H9 (cell line): Measurements from ENCODE around the gene VCAN. TPM values are rescaled to one million over a fixed set of nuclear protein-coding genes. Genes with fewer than 3 reads are reported as not detected.
A peak's percentile ranks its signal among the peaks of the same experiment; 100 is the strongest.

Experiments used
- DNase-seq: peaks from one replicate; pipeline ENCODE4 v3.0.0-alpha.2; 2017
- H2AFZ ChIP-seq: one replicate; pipeline ENCODE4 v1.6.1; 2013; ENCODE audit warnings: mild to moderate bottlenecking, low read length, control low read depth, moderate library complexity
- H2AK5ac ChIP-seq: 2 replicates; pipeline ENCODE4 v1.6.1; 2013; ENCODE audit warnings: low read length, control low read depth, mixed read lengths; ENCODE audit not compliant: insufficient read length
- H2BK120ac ChIP-seq: one replicate; pipeline ENCODE4 v1.6.1; 2013; ENCODE audit warnings: low read depth, mild to moderate bottlenecking, low read length, control low read depth, inconsistent platforms; ENCODE audit not compliant: poor library complexity, severe bottlenecking
- H2BK12ac ChIP-seq: 2 replicates; pipeline ENCODE4 v1.6.1; 2013; ENCODE audit warnings: low read length, control low read depth, mixed read lengths, low read depth; ENCODE audit not compliant: insufficient read length
- H2BK15ac ChIP-seq: 2 replicates; pipeline ENCODE4 v1.6.1; 2013; ENCODE audit warnings: low read depth, low read length, control low read depth
- H2BK20ac ChIP-seq: one replicate; pipeline ENCODE4 v1.6.1; 2013; ENCODE audit warnings: low read depth, mild to moderate bottlenecking, low read length, control low read depth, inconsistent platforms; ENCODE audit not compliant: poor library complexity, severe bottlenecking
- H2BK5ac ChIP-seq: 2 replicates; pipeline ENCODE4 v1.6.1; 2013; ENCODE audit warnings: low read length, control low read depth, mixed read lengths; ENCODE audit not compliant: insufficient read length
- H3K14ac ChIP-seq: 2 replicates; pipeline ENCODE4 v1.6.1; 2013; ENCODE audit warnings: low read length, control low read depth; ENCODE audit not compliant: insufficient read depth
- H3K18ac ChIP-seq: 2 replicates; pipeline ENCODE4 v1.6.1; 2013; ENCODE audit warnings: low read depth, mild to moderate bottlenecking, mixed read lengths, low read length, control low read depth; ENCODE audit not compliant: insufficient read length
- H3K23ac ChIP-seq: 2 replicates; pipeline ENCODE4 v1.6.1; 2013; ENCODE audit warnings: low read length, control low read depth, mixed read lengths, low read depth; ENCODE audit not compliant: insufficient read length
- H3K23me2 ChIP-seq: 2 replicates; pipeline ENCODE4 v1.6.1; 2013; ENCODE audit warnings: low read depth, mild to moderate bottlenecking, mixed read lengths, low read length, control low read depth; ENCODE audit not compliant: insufficient read length, poor library complexity, severe bottlenecking
- H3K27ac ChIP-seq: 2 replicates; pipeline ENCODE4 v1.5.1; 2013; ENCODE audit warnings: low read length, control low read depth, mixed read lengths, low read depth; ENCODE audit not compliant: insufficient read length
- H3K27me3 ChIP-seq: 2 replicates; pipeline ENCODE4 v1.6.1; 2013; ENCODE audit warnings: low read length, control low read depth, inconsistent platforms; ENCODE audit not compliant: insufficient read depth
- H3K4ac ChIP-seq: 2 replicates; pipeline ENCODE4 v1.6.1; 2013; ENCODE audit warnings: low read depth, mild to moderate bottlenecking, control low read depth, inconsistent platforms, low read length, moderate library complexity
- H3K4me1 ChIP-seq: 2 replicates; pipeline ENCODE4 v1.6.1; 2013; ENCODE audit warnings: low read length, control low read depth, inconsistent platforms; ENCODE audit not compliant: insufficient read depth
- H3K4me2 ChIP-seq: 2 replicates; pipeline ENCODE4 v1.6.1; 2013; ENCODE audit warnings: low read length, control low read depth, mixed read lengths; ENCODE audit not compliant: insufficient read length, insufficient read depth
- H3K56ac ChIP-seq: 2 replicates; pipeline ENCODE4 v1.6.1; 2013; ENCODE audit warnings: low read depth, mild to moderate bottlenecking, mixed read lengths, low read length, control low read depth; ENCODE audit not compliant: insufficient read length
- H3K79me1 ChIP-seq: 2 replicates; pipeline ENCODE4 v1.6.1; 2013; ENCODE audit warnings: low read depth, mild to moderate bottlenecking, moderate library complexity, low read length, control low read depth, inconsistent platforms; ENCODE audit not compliant: insufficient read depth, poor library complexity, severe bottlenecking
- H3K79me2 ChIP-seq: 2 replicates; pipeline ENCODE4 v1.6.1; 2013; ENCODE audit warnings: low read length, control low read depth, inconsistent platforms; ENCODE audit not compliant: insufficient read depth
- H3K9ac ChIP-seq: 2 replicates; pipeline ENCODE4 v1.6.1; 2013; ENCODE audit warnings: low read length, control low read depth, mixed read lengths; ENCODE audit not compliant: insufficient read length; ENCODE audit errors: extremely low read depth
- H3K9me3 ChIP-seq: one replicate; pipeline ENCODE4 v1.6.1; 2013; ENCODE audit warnings: low read depth, low read length, inconsistent platforms; ENCODE audit not compliant: control insufficient read depth
- H3T11ph ChIP-seq: one replicate; pipeline ENCODE4 v1.6.1; 2013; ENCODE audit warnings: mild to moderate bottlenecking, low read length, control low read depth, inconsistent platforms
- H4K20me1 ChIP-seq: one replicate; pipeline ENCODE4 v1.6.1; 2013; ENCODE audit not compliant: control insufficient read depth, insufficient read length, insufficient read depth
- H4K5ac ChIP-seq: 2 replicates; pipeline ENCODE4 v1.6.1; 2013; ENCODE audit warnings: low read depth, mild to moderate bottlenecking, mixed read lengths, low read length, control low read depth; ENCODE audit not compliant: insufficient read length
- H4K8ac ChIP-seq: replicated peaks from 2 replicates; pipeline ENCODE4 v1.6.1; 2013; ENCODE audit warnings: low read length, control low read depth, mixed read lengths, low read depth; ENCODE audit not compliant: insufficient read length
- H4K91ac ChIP-seq: 2 replicates; pipeline ENCODE4 v1.6.1; 2013; ENCODE audit warnings: low read depth, mild to moderate bottlenecking, moderate library complexity, mixed read lengths, low read length, control low read depth; ENCODE audit not compliant: insufficient read length
- H3K27ac Mint-ChIP-seq, 3 experiments: 2 replicates in 2 of 3; 3 replicates in 1 of 3; pipeline ENCODE4 v1.8.0; 2020 to 2021; ENCODE audit warnings: mixed read lengths in 3 of 3, mild to moderate bottlenecking in 1 of 3, moderate library complexity in 1 of 3
- H3K27me3 Mint-ChIP-seq: 2 replicates; pipeline ENCODE4 v1.8.0; 2021; ENCODE audit warnings: low read depth, mild to moderate bottlenecking, moderate library complexity, mixed read lengths
- H3K36me3 Mint-ChIP-seq, 3 experiments: 2 replicates in 2 of 3; 3 replicates in 1 of 3; pipeline ENCODE4 v1.8.0; 2020 to 2021; ENCODE audit warnings: low read depth in 3 of 3, mixed read lengths in 3 of 3; ENCODE audit not compliant: insufficient read depth in 1 of 3
- H3K4me1 Mint-ChIP-seq, 2 experiments: 2 replicates each; pipeline ENCODE4 v1.8.0; 2020; ENCODE audit warnings: mixed read lengths in 2 of 2
- H3K4me3 Mint-ChIP-seq, 2 experiments: 2 replicates in 1 of 2; 3 replicates in 1 of 2; pipeline ENCODE4 v1.8.0; 2020 to 2021; ENCODE audit warnings: mild to moderate bottlenecking in 2 of 2, mixed read lengths in 2 of 2, moderate library complexity in 1 of 2
- H3K9me3 Mint-ChIP-seq, 2 experiments: 2 replicates in 1 of 2; 3 replicates in 1 of 2; pipeline ENCODE4 v1.8.0; 2020; ENCODE audit warnings: mild to moderate bottlenecking in 2 of 2, mixed read lengths in 2 of 2, moderate library complexity in 1 of 2
- WGBS: extraction: QIAGEN DNeasy Blood & Tissue Kit; methylation state at CpG from one replicate; pipeline ENCODE4 v1.1.7; 2013; ENCODE audit warnings: missing lambda C conversion rate, low lambda C conversion rate, mixed read lengths; ENCODE audit not compliant: insufficient read length; ENCODE audit errors: extremely low coverage; 5-methylcytosine and 5-hydroxymethylcytosine counted together
- total RNA-seq: library from RNA; stranded (reverse); gene quantifications from 2 replicates; pipeline ENCODE4 v1.2.1, GENCODE V29; 2021
- TF ChIP-seq, protein P1 (sequence below): fragments of 200-600 bp; sonication (generic); conservative IDR thresholded peaks from 3 replicates; pipeline ENCODE4 v1.8.0; 2021; ENCODE audit warnings: antibody characterized with exemption, mild to moderate bottlenecking

The VCAN gene
- total RNA-seq, 1 experiment from 2014 or later = 278 TPM

DNA sequence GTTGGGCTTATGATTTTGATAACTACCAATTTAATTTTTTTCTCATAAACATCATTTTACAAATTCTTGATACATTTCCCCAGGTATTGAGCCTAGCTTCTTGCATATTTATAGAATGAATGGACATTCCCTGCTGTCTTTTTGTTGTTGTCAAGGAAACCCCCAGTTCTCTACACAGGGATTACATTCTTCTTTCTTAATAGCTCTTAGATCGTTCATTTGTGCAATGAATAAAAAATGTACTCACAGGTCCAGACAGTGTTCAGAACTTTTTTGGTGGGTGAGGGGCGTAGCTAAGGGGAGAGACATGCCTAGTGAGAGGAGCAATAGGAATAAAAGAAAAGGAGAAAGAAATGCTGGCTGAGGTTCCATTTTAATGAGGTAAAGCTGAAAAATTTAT, 58.6 kb downstream of the VCAN start:
- Histone ChIP-seq H2AK5ac (no peak overlapping the region), H2BK12ac (no peak overlapping the region), H2BK5ac (no peak overlapping the region), H3K9me3 (no peaks in the 10 kb centered on the region), H2BK15ac (no peak overlapping the region), H3K27ac (no peak overlapping the region), H2AFZ (no peak overlapping the region), H2BK20ac (no peak overlapping the region), H3K4me1 (no peaks in the 10 kb centered on the region), H3K56ac (no peak overlapping the region), H3K4me2 (no peak overlapping the region), H3K79me1 (no peaks in the 10 kb centered on the region), H3K27me3 (no peaks in the 10 kb centered on the region), H3K9ac (no peak overlapping the region), H3K18ac (no peak overlapping the region), H3K14ac (no peak overlapping the region), H2BK120ac (no peak overlapping the region), H3K23me2 (no peaks in the 10 kb centered on the region), H4K20me1 (no peaks in the 10 kb centered on the region), H3T11ph (no peak overlapping the region), H4K91ac (no peak overlapping the region), H3K79me2 (no peaks in the 10 kb centered on the region), H3K4ac (no peak overlapping the region), H3K23ac (no peak overlapping the region), H4K8ac (no peak overlapping the region), H4K5ac (no peak overlapping the region)
- no peaks in the 10 kb centered on the region for H3K9me3 Mint-ChIP-seq
- no peak overlapping the region for H3K4me3 Mint-ChIP-seq
- H3K27me3 Mint-ChIP-seq = no peaks in the 10 kb centered on the region
- peaks cover 0 to 23% (median 4%) of the 10 kb centered on the region in 3 experiments; a peak in 3 of 7 replicates for H3K36me3 Mint-ChIP-seq
- TF ChIP-seq, protein P1, sequence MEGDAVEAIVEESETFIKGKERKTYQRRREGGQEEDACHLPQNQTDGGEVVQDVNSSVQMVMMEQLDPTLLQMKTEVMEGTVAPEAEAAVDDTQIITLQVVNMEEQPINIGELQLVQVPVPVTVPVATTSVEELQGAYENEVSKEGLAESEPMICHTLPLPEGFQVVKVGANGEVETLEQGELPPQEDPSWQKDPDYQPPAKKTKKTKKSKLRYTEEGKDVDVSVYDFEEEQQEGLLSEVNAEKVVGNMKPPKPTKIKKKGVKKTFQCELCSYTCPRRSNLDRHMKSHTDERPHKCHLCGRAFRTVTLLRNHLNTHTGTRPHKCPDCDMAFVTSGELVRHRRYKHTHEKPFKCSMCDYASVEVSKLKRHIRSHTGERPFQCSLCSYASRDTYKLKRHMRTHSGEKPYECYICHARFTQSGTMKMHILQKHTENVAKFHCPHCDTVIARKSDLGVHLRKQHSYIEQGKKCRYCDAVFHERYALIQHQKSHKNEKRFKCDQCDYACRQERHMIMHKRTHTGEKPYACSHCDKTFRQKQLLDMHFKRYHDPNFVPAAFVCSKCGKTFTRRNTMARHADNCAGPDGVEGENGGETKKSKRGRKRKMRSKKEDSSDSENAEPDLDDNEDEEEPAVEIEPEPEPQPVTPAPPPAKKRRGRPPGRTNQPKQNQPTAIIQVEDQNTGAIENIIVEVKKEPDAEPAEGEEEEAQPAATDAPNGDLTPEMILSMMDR = no peak
- no peak for DNase-seq
- peak overlapping the region; percentile 68 to 87 (median 73) for H3K27ac Mint-ChIP-seq
- peaks cover 4 to 19% of the 10 kb centered on the region in 2 experiments; a peak in 3 of 4 replicates for H3K4me1 Mint-ChIP-seq
- WGBS = no CpG with 5 or more reads among the region's 2 CpGs
